HG03066 (cell line): ENCODE measurements around the gene TBC1D2B.
"Not testable (repeated sequence)": the region's sequence is repeated elsewhere in the genome, so short reads cannot be mapped to it uniquely, and the experiment has no call there.

Experiments used
- ATAC-seq: cut with Tn5 transposase; IDR thresholded peaks from one replicate; pipeline ENCODE4 v1.9.1; 2021; ENCODE audit warnings: low read depth; ENCODE audit not compliant: unreplicated experiment

Gene TBC1D2B

GRCh38 chr15:77959432-77959879 lies 118.1 kb downstream of the TBC1D2B start:
- peak; percentile 72 for ATAC-seq

GRCh38 chr15:77958716-77959431 lies 118.6 kb downstream of the TBC1D2B start:
- ATAC-seq, result not testable (repeated sequence)

GRCh38 chr15:77958021-77958420 lies 119.5 kb downstream of the TBC1D2B start:
- ATAC-seq, result not testable (repeated sequence)

GRCh38 chr15:77953926-77954325 lies 123.6 kb downstream of the TBC1D2B start:
- ATAC-seq, result not testable (repeated sequence)

GRCh38 chr15:77952928-77953446 lies 124.5 kb downstream of the TBC1D2B start:
- not testable (repeated sequence) for ATAC-seq

GRCh38 chr15:77951105-77951786 lies 126.3 kb downstream of the TBC1D2B start:
- ATAC-seq, result not testable (repeated sequence)

- ATAC-seq, result not testable (repeated sequence)
Measured at GRCh38 chr15:77950470-77950869, 127.0 kb downstream of the TBC1D2B start.

- no peak for ATAC-seq
Measured at GRCh38 chr15:77945566-77945965, 131.9 kb downstream of the TBC1D2B start.
